ENCODE results near the gene FREM1. TPM values are rescaled to one million over a fixed set of nuclear protein-coding genes. Genes with fewer than 3 reads are reported as not detected.

The FREM1 gene
- total and polyA plus RNA-seq, 2 of the 13 experiments (the other 11 are each of a cell fraction or from before 2014, with no cell fraction given) = 64.3 to 202 TPM

DNA sequence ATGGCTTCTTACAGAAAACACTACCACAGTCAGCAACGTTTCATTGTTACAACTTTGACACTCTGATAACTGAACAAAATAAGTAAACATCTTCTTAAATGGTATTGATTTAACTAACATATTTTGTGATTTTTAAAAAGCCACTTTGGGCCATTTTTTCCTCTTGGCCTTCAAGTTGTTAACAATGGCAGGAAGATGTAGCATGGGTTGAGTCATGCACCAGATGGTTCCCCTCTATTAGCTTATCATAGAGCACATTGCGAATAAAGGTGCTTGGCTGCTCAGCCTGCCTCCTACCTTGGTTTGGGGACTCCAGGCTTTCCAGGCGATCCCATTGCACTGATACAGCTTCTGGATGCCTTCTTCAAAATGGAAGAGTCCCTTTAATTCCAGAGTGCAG lies 163.6 kb downstream of the FREM1 start (continued):
- TF ChIP-seq, protein P1, sequence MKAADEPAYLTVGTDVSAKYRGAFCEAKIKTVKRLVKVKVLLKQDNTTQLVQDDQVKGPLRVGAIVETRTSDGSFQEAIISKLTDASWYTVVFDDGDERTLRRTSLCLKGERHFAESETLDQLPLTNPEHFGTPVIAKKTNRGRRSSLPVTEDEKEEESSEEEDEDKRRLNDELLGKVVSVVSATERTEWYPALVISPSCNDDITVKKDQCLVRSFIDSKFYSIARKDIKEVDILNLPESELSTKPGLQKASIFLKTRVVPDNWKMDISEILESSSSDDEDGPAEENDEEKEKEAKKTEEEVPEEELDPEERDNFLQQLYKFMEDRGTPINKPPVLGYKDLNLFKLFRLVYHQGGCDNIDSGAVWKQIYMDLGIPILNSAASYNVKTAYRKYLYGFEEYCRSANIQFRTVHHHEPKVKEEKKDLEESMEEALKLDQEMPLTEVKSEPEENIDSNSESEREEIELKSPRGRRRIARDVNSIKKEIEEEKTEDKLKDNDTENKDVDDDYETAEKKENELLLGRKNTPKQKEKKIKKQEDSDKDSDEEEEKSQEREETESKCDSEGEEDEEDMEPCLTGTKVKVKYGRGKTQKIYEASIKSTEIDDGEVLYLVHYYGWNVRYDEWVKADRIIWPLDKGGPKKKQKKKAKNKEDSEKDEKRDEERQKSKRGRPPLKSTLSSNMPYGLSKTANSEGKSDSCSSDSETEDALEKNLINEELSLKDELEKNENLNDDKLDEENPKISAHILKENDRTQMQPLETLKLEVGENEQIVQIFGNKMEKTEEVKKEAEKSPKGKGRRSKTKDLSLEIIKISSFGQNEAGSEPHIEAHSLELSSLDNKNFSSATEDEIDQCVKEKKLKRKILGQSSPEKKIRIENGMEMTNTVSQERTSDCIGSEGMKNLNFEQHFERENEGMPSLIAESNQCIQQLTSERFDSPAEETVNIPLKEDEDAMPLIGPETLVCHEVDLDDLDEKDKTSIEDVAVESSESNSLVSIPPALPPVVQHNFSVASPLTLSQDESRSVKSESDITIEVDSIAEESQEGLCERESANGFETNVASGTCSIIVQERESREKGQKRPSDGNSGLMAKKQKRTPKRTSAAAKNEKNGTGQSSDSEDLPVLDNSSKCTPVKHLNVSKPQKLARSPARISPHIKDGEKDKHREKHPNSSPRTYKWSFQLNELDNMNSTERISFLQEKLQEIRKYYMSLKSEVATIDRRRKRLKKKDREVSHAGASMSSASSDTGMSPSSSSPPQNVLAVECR (CRISPR knock-in tag; IDR thresholded peaks at IDR 0.05; ENCODE audit: borderline replicate concordance) = no peak
- TF ChIP-seq, protein P2, sequence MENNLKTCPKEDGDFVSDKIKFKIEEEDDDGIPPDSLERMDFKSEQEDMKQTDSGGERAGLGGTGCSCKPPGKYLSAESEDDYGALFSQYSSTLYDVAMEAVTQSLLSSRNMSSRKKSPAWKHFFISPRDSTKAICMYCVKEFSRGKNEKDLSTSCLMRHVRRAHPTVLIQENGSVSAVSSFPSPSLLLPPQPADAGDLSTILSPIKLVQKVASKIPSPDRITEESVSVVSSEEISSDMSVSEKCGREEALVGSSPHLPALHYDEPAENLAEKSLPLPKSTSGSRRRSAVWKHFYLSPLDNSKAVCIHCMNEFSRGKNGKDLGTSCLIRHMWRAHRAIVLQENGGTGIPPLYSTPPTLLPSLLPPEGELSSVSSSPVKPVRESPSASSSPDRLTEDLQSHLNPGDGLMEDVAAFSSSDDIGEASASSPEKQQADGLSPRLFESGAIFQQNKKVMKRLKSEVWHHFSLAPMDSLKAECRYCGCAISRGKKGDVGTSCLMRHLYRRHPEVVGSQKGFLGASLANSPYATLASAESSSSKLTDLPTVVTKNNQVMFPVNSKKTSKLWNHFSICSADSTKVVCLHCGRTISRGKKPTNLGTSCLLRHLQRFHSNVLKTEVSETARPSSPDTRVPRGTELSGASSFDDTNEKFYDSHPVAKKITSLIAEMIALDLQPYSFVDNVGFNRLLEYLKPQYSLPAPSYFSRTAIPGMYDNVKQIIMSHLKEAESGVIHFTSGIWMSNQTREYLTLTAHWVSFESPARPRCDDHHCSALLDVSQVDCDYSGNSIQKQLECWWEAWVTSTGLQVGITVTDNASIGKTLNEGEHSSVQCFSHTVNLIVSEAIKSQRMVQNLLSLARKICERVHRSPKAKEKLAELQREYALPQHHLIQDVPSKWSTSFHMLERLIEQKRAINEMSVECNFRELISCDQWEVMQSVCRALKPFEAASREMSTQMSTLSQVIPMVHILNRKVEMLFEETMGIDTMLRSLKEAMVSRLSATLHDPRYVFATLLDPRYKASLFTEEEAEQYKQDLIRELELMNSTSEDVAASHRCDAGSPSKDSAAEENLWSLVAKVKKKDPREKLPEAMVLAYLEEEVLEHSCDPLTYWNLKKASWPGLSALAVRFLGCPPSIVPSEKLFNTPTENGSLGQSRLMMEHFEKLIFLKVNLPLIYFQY (CRISPR knock-in tag; IDR thresholded peaks at IDR 0.05; ENCODE audit: borderline replicate concordance) = no peak
- TF ChIP-seq, protein P3, sequence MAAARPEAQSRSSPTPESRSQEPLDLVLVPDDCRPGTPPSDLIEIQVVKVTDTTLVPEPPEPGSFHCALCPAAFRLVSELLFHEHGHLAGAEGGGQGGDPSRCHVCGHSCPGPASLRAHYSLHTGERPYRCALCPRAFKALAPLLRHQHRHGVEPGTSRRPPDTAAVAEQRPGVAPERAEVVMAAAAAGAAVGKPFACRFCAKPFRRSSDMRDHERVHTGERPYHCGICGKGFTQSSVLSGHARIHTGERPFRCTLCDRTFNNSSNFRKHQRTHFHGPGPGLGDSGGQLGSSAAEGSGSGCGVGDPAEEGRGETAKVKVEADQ (CRISPR knock-in tag; IDR thresholded peaks at IDR 0.05; ENCODE audit: borderline replicate concordance) = no peak
